ENCODE results near the gene FKBP6. TPM values are rescaled to one million over a fixed set of nuclear protein-coding genes. Genes with fewer than 3 reads are reported as not detected.
A peak's percentile ranks its signal among the peaks of the same experiment; 100 is the strongest.
"Not testable (repeated sequence)": the region's sequence is repeated elsewhere in the genome, so short reads cannot be mapped to it uniquely, and the experiment has no call there.

FKBP6 gene
- total RNA-seq, 4 donors from 2014 or later, result 0.14 TPM; not detected in 3

- TF ChIP-seq CTCF (IDR thresholded peaks at IDR 0.05) (no peak), POLR2A (IDR thresholded peaks at IDR 0.05) (no peak)
- peaks cover 0 to 3% of the 10 kb centered on the region in 2 donors for H3K4me1 ChIP-seq
- no peaks in the 10 kb centered on the region for H3K9me3 ChIP-seq
- no peak overlapping the region for H3K27ac ChIP-seq
- H3K4me3 ChIP-seq, result no peak overlapping the region
- H3K36me3 ChIP-seq, result no peaks in the 10 kb centered on the region
- H3K27me3 ChIP-seq, result no peaks in the 10 kb centered on the region
- intact Hi-C loops (cut with DNase I; ENCODE audit: low total_unique reads), result no loop called here
- no peak for DNase-seq
Measured at GRCh38 chr7:73307436-73307835, 20.5 kb upstream of the FKBP6 start.

GRCh38 chr7:73308074-73308664 is 19.8 kb upstream of the FKBP6 start:
- intact Hi-C loops (cut with DNase I; ENCODE audit: low total_unique reads), result no loop called here

GRCh38 chr7:73308665-73309214 is 19.2 kb upstream of the FKBP6 start, which contains the start of gene NSUN5:
Gene NSUN5, minus strand, starts transcription at chr7:73308826. Its CDS starts 36 bp downstream, at chr7:73308790.
- Histone ChIP-seq H3K36me3 (no peaks in the 10 kb centered on the region), H3K27me3 (no peaks in the 10 kb centered on the region), H3K27ac (peak within 1 kb of the TSS; percentile 57 to 65), H3K4me1 (peaks cover 0 to 3% of the 10 kb centered on the region in 2 donors), H3K4me3 (peak within 1 kb of the TSS; percentile 63 to 69), H3K9me3 (no peaks in the 10 kb centered on the region)
- TF ChIP-seq POLR2A (IDR thresholded peaks at IDR 0.05), result peak in 1 of 2 donors; percentile 38
- no peak for TF ChIP-seq CTCF (IDR thresholded peaks at IDR 0.05)
- intact Hi-C loops (cut with DNase I; ENCODE audit: low total_unique reads), result no loop called here
- peak; percentile 74 to 85 for DNase-seq

More at GRCh38 chr7:73308074-73308664, 19.8 kb upstream of the FKBP6 start:
- H3K4me3 ChIP-seq, result peak overlapping the region; percentile 63 to 69
- H3K27ac ChIP-seq, result peak overlapping the region; percentile 57 to 65
- H3K27me3 ChIP-seq, result no peaks in the 10 kb centered on the region
- no peaks in the 10 kb centered on the region for H3K36me3 ChIP-seq
- no peaks in the 10 kb centered on the region for H3K9me3 ChIP-seq
- no peak for TF ChIP-seq CTCF (IDR thresholded peaks at IDR 0.05)
- TF ChIP-seq POLR2A (IDR thresholded peaks at IDR 0.05), result no peak
- no peak for DNase-seq
- peaks cover 0 to 3% of the 10 kb centered on the region in 2 donors for H3K4me1 ChIP-seq

GRCh38 chr7:73311421-73311820 is 16.5 kb upstream of the FKBP6 start:
- H3K27ac ChIP-seq; H3K4me1 ChIP-seq; H3K36me3 ChIP-seq; H3K9me3 ChIP-seq; DNase-seq; H3K27me3 ChIP-seq; H3K4me3 ChIP-seq; intact Hi-C loops (cut with DNase I; ENCODE audit: low total_unique reads): not testable (repeated sequence)

GRCh38 chr7:73312831-73313520 is 15.0 kb upstream of the FKBP6 start:
- H3K27ac ChIP-seq, result no peak overlapping the region
- H3K4me1 ChIP-seq, result peaks cover 0 to 3% of the 10 kb centered on the region in 2 donors
- intact Hi-C loops (cut with DNase I; ENCODE audit: low total_unique reads), result no loop called here
- H3K27me3 ChIP-seq, result no peaks in the 10 kb centered on the region
- TF ChIP-seq POLR2A (IDR thresholded peaks at IDR 0.05), result no peak
- no peak for TF ChIP-seq CTCF (IDR thresholded peaks at IDR 0.05)
- H3K4me3 ChIP-seq, result no peak overlapping the region
- DNase-seq, result no peak
- no peaks in the 10 kb centered on the region for H3K9me3 ChIP-seq
- no peaks in the 10 kb centered on the region for H3K36me3 ChIP-seq
